ENCODE results near the gene MRPL52. TPM values are rescaled to one million over a fixed set of nuclear protein-coding genes. Genes with fewer than 3 reads are reported as not detected.

Gene MRPL52
- total and polyA plus RNA-seq, 2 of the 13 experiments (the other 11 are each of a cell fraction or from before 2014, with no cell fraction given): 118 to 329 TPM

- TF ChIP-seq IRX3 (CRISPR knock-in tag; IDR thresholded peaks at IDR 0.05; ENCODE audit: borderline replicate concordance, low read depth) (no peak), ZNF567 (CRISPR knock-in tag; IDR thresholded peaks at IDR 0.05; ENCODE audit: borderline replicate concordance) (no peak), ZNF605 (CRISPR knock-in tag; IDR thresholded peaks at IDR 0.05) (no peak), PITX1 (CRISPR knock-in tag; IDR thresholded peaks at IDR 0.05) (no peak), ZBTB33 (CRISPR knock-in tag; IDR thresholded peaks at IDR 0.05) (peak; percentile 13; the same call in 1 of the 2 replicates), ZNF263 (CRISPR knock-in tag; IDR thresholded peaks at IDR 0.05) (0 out of 2 replicates have a peak, but pooled peaks have one; percentile 0), ZNF260 (CRISPR knock-in tag; IDR thresholded peaks at IDR 0.05; ENCODE audit: borderline replicate concordance, low read depth) (no peak), ZSCAN29 (CRISPR knock-in tag; conservative IDR thresholded peaks at IDR 0.05) (0 out of 2 replicates have a peak, but pooled peaks have one; percentile 69), ZNF678 (CRISPR knock-in tag; IDR thresholded peaks at IDR 0.05) (0 out of 2 replicates have a peak, but pooled peaks have one; percentile 48), ATF7 (IDR thresholded peaks at IDR 0.05) (no peak), ATF7 (CRISPR knock-in tag; IDR thresholded peaks at IDR 0.05) (0 out of 2 replicates have a peak, but pooled peaks have one; percentile 27), CAMTA2 (CRISPR knock-in tag; IDR thresholded peaks at IDR 0.05; ENCODE audit: borderline replicate concordance) (no peak), ZNF574 (CRISPR knock-in tag; IDR thresholded peaks at IDR 0.05) (no peak), ZNF781 (CRISPR knock-in tag; IDR thresholded peaks at IDR 0.05; ENCODE audit: borderline replicate concordance, not compliant biosample characterization) (no peak), ZNF644 (CRISPR knock-in tag; IDR thresholded peaks at IDR 0.05; ENCODE audit: low read depth) (no peak), EZH2 (conservative IDR thresholded peaks at IDR 0.05; ENCODE audit: low read depth, low read length) (no peak), CENPX (CRISPR knock-in tag; IDR thresholded peaks at IDR 0.05) (no peak), ZNF709 (CRISPR knock-in tag; IDR thresholded peaks at IDR 0.05) (no peak), ZBTB3 (CRISPR knock-in tag; IDR thresholded peaks at IDR 0.05; ENCODE audit: borderline replicate concordance, low read depth) (no peak)
These were observed 8.9 kb downstream of the MRPL52 start (continued) for GRCh38 chr14:22838631-22839041.

All from HepG2 (cell line).